Stromal cell of bone marrow (primary cell): ENCODE measurements around the gene STMN1.
A peak's percentile ranks its signal among the peaks of the same experiment; 100 is the strongest.

Experiments
- DNase-seq: peaks from one replicate; pipeline ENCODE4 v3.0.0-alpha.2; 2012; ENCODE audit warnings: low read depth

The STMN1 gene

DNA sequence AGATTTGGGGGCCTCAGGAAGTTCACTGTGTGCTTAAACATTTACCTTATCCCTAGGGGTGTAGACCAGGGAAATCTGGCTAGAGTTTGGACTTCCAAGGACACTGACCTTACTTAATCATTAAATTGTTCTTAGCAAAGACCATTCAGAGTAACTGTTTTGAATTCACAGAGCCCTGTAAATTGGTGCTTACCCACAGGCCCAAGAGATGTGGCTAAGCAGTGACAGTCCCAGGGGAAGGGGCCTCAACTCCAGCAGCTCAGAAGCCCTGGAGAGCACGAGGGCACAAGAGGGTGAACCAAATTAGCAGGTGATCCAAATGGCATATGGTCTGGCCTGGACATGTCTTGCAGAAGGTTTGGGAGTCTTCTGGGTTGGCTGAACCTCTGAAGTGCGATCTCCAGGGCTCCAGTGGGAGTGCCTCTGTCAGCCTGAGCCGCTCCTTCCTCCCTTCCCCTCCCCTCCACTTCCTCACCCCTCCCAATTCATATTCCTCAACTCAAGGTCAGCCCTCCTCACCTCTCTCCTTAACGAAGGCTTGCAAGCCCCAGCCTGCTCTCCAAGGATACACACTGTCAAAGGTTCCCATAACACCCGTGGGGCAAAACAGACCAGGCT is 35.0 kb downstream of the STMN1 start:
- DNase-seq = no peak

DNA sequence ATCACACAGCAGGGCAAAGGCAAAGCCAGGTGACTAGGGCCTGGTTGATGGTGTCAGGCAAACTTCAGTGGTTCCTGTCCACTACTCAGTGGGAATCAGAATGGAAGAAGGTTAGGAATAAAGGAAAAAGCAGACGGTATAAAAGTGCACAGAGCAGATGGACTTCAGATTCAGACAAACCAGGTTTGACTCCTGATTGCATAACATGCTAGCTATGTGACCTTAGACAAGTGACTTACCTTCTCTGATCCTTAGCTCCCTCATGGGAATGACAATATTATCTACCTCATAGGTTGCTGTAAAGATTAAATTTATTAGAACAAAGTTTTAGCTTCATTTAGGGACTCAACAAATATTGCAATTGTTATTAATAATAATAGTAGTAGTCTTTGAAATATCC is 35.6 kb downstream of the STMN1 start:
- DNase-seq = no peak

DNA sequence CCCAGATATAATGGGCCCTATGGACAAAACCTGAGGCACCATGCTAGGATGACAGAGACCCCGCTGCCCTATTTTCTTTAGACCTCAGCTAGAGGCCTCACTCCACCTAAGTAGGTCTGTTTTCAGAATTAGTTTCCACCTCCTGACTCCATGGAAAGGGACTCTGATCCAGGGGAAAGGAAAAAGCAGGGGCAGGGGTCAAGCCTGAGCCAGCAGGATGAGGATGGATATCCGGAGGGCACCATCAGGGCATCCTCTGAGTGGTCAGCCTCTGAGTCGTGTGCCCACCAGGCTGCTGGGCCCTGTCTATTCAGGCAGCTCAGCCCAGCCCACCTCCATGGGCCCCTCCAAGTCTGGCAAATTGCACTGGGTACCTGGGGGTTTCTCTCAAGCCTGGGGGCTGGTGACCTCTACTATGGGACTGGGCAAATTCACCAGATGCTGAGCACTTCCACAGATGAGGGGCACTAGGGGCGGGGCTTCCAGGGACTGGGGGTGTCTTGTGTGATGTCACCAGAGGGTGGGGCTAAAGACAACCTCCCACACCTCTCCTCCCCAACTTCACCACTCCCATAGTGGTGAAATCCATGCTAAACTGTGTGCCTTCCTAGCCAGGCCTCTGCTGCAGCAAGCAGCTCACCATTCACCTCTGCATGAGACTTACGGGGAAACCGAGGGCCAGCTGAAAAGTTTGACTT is 36.2 kb downstream of the STMN1 start:
- no peak for DNase-seq

DNA sequence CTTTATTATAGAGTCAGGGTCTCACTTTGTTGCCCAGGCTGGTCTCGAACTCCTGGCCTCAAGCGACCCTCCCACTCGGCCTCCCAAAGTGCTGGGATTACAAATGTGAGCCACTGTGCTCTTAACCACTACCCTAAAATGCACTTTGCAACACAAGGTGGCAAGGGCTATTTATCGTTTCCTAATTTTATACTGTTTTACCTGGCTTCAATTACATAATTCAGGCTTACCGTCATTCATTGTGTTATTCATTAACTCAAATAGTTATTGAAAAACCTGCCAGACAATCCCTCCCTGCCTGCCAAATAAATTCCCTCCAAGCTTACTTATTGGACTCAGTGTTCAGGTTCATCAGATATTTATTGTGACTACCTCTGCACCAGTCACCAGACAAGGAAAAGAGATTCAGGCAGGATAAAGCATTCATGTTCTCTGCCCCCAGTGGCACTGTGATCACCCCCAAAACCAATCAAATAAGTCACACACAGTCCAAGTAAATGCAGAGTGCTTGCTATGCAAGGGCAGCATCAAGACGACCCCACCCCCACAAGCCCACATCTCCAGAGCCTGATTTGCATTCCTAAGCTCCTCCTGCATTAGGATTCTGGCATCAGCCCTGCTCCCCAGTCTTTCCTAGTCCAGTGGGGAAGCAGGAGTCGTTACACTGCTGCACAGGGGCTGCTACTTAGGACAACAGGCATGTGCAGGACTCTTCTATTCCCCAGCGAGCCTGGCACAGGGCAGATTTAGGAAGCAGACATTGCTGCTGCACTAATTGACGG is 38.8 kb downstream of the STMN1 start:
- no peak for DNase-seq

DNA sequence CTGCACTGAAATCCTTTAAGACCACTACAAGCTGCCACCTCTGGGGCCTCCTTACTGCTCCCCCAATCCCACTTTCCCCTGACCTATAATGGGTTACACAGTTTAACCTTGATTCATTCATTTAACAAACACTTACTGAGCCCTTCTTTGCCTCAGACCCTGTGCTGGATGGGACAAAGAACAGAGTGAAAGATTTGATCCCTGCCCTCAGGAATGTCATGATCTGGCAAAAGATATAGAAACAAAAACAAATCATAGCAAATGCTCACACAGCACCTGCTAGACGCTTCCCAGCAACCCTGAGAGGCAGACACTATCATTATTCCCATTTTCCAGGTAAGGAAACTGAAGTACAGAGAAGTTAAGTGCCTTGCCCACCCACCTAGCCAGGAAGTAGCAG is 39.9 kb downstream of the STMN1 start:
- no peak for DNase-seq

DNA sequence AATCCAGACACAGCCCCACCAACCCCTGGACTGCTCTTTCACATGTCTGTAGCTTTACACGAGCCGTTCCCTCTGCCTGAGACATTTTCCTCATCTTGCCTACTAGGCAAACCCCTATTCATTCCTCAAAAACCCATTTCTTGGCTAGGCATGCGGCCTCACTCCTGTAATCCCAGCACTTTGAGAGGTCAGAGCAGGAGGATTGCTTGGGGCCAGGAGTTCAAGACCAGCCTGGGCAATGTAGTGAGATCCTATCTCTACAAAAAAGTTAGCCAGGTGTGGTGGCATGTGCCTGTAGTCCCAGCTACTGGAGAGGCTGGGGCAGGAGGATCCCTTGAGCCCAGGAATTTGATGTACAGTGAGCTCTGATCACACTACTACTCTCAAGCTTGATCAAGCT is 41.8 kb downstream of the STMN1 start:
- DNase-seq = no peak

DNA sequence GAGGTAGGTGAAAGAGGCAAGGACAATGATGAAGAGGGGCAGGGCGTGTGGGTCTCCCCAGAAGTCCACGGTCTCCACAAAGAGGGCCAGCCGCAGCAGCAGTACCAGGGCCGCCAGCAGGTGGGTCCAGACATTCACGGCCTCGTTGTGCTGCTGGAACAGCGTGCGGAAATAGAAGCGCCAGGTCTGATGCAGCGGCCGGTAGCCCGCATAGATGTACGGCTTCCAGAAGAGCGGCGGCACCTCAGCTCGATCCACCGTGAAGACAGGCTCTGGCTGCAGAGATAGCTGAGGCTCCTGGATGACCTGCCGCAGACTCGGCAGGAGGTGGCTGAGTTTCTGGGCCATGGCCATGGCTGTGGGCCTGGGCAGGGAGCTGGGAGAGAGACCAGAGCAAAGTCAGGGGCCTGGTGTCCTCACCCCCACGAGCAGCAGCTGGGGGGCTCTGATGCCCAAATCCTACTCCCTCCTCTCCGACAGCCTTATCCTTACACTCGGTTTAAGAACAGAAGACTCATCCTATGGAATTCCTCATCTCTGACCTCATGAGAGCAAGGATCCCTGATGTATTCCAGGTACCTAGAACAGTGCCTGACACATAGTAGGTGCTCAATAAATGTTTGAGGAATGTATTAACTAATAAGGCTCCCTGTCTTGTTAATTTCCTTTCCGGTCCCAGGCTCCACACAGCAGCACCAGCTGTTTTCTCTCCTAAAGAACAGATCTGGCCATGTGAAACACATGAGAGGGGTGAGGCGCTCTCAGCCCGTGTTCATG is 42.5 kb downstream of the STMN1 start:
- DNase-seq = no peak

DNA sequence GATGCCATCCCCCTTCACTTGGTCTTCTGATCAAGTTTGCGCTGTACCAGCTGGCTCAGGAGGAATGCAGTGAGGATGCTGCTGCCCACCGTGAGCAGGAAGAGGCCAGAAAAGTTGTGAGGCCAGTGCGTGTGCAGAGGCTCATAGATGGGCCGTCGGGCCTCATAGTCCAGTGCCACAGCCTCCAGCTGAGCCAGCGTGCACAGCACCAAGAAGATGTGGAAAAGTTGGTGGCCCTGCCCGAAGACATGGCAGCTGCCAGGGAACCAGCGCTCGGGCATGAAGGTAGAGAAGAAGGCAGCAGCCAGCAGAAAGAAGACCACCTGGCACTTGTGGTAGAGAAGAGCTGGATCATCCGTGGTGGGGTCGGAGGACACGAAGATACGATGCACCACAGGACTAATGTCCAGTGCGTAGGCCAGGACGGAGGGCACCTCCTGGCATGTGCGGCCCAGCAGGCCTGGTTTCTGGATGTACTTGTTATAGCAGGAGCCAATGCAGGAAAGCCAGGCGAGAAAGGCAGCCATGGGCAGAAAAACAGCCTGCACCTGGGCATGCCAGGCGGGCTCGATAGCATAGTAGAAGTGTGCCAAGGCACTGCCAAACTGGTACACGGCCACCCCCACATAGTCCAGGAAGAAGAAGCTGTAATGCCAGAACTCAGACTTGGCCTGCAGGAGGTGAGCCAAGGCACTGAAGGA is 43.3 kb downstream of the STMN1 start:
- DNase-seq = no peak

DNA sequence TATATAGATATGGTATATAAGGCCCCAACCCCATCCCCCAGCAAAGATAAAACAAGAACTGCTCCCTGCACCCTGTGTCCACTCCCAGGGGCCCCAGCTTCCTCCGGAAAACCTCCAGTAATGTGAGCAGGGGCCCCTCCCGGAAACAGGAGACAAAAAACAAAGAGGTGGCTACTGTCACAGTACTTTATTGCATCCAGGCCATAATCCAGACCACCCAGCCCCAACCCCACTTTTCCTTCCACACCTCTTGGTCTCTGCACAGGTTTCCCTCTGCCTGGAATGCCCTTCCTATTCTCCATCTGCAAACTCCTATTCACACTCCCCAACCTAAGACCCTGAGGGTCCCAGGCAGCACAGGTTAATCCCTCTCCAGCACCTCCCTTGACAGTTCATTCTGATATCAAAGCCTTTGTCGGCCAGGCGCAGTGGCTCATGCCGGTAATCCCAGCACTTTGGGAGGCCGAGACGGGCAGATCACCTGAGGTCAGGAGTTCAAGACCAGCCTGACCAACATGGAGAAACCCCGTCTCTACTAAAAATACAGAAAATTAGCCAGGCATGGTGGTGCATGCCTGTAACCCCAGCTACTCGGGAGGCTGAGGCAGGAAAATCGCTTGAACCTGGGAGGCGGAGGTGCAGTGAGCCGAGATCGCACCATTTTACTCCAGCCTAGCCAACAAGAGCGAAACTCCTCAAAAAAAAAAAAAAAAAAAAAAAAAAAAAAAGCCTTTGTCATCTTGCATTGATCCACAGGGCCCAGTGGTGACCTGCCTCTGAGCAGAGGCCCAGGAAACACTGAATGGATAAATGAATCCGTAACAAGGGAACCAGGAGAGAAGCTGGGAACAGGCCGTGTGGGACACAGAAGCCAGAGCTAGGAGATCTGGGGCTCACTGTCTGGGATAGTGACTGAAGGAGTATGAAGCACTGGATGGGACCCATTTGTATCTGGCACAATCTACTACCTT is 44.6 kb downstream of the STMN1 start:
- DNase-seq = no peak

DNA sequence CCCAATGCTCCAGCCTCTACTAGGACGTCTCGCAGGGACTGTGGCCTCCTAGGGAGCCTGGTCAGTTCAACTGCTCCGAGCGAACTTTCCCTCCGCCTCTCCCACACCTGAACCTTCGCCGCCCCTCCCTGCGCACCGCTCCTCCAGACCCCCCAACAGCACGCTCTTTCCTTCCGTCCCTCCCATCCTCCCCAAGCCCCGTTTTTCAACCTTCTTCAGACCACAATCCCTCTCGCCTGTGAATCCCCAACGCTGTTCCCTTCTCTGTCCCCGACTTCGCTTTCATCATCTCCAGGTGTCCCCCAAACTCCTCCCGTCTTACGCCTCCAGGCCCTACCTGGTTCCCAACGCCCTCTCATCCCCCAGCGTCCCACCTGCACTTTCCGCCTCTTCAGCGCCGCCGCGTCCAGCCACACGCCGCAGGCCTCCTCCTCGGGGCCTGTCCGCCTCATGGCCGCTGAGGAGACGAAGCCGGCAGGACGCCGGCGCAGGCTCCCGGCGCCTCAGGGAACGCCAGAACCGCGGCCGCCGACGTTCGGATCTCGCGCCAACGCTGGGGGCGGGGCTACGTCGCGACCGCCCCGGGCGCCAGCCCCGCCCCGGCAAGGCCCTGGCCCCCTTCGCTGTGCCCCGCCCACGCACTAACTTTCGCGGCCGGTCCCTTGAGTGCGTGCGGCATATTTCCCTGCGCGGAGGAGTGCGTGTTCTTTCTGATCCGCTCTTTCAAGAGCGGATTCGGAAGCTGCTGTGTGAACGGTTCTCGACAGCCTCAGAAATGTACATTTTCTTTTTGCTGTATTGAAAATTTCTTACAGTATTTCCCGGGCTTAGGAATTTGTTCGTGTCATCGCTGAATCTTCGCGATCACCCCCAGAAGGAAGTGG is 47.1 kb downstream of the STMN1 start, which contains the start of gene AUNIP:
Gene AUNIP (minus strand): TSS at position 552 of the 884 bp plus-strand sequence. CDS start 100 bp downstream, at position 452.
- DNase-seq = peak; percentile 67

DNA sequence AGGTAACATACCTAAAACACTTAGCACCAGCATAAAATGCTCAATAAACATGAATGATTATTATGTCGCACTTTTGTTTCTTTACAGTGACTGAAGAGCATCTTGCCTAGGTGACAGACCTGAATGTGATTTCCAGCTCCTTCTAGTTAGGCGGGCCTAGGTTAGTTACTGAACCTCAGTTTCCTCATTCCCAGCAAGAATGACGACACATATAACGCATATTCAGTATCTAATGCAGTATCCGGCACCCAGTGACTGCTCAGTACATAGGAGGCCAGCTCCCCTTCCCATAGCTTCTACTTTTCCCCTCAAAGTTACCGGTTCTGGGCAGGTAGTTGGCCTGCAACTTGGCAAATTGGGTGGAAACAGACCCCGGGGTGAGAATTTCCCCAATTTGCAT is 47.7 kb downstream of the STMN1 start:
- DNase-seq = no peak

DNA sequence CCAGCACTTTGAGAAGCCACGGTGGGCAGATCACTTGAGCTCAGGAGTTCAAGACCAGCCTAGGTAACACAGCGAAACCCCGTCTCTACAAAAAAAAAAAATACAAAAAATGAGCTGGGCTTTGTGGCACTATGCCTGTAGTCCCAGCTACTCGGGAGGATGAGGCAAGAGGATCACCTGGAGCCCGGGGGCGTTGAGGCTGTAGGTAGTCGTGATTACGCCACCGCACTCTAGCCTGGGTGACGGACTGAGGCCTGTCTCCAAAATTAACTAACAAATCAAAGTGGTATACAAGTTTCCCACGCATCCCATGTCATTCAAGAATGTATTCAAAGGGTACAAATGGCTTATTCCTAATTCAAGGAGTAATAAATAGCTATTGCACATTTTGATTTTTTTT is 49.4 kb downstream of the STMN1 start:
- no peak for DNase-seq

DNA sequence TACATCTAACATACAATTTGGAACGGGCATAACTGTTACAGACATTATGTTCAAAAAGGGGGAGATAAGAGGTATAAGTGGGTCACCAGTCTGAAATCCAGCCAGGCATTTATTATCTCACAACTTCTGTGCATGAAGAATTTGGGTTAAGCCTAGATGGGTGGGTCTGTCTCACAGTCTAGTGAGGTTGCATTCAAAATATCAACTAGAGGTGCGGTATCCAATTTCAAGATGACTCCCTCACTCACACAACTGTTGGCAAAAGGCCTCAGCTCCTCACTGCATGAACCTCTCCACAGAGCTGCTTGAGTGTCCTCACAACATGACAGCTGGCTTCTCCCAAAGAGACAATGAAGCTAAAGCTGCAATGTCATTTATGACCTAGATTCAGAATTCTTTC is 51.7 kb downstream of the STMN1 start:
- DNase-seq = no peak
